Adrenal gland (tissue), 5 donors: ENCODE measurements around the gene MARK1.

Experiments
- CTCF ChIP-seq, 6 experiments: fragments of 450-650 bp in 4 of 6; fragments of 200-600 bp in 2 of 6; sonication (generic) in 1 of 6; IDR thresholded peaks; 1 replicate in 5 of 6; 2 replicates in 1 of 6; pipeline versions ENCODE4 v1.5.1 to v1.8.0; 2016 to 2021; ENCODE audit warnings: antibody characterized with exemption in 6 of 6, mild to moderate bottlenecking in 2 of 6, moderate library complexity in 1 of 6
- POLR2A ChIP-seq, 2 donors: fragments of 450-650 bp; IDR thresholded peaks; one replicate each; pipeline ENCODE4 v1.6.1; 2017; ENCODE audit warnings: antibody characterized with exemption in 2 of 2, mild to moderate bottlenecking in 2 of 2, moderate library complexity in 1 of 2
- donor health status: DM: no; HTN: no; CAD: no.

GRCh38 chr1:220697326-220697725, 169.4 kb downstream of the MARK1 start:
- TF ChIP-seq CTCF (IDR thresholded peaks at IDR 0.05), result no peak
- TF ChIP-seq POLR2A (IDR thresholded peaks at IDR 0.05), result no peak
